Fibroblast of gingiva (primary cell): ENCODE results near the gene ALG8.
"Not testable (repeated sequence)": the region's sequence is repeated elsewhere in the genome, so short reads cannot be mapped to it uniquely, and the experiment has no call there.

ENCODE experiments used
- DNase-seq: peaks from one replicate; pipeline ENCODE4 v3.0.0-alpha.2; 2011; ENCODE audit warnings: low read depth

Gene ALG8

DNA sequence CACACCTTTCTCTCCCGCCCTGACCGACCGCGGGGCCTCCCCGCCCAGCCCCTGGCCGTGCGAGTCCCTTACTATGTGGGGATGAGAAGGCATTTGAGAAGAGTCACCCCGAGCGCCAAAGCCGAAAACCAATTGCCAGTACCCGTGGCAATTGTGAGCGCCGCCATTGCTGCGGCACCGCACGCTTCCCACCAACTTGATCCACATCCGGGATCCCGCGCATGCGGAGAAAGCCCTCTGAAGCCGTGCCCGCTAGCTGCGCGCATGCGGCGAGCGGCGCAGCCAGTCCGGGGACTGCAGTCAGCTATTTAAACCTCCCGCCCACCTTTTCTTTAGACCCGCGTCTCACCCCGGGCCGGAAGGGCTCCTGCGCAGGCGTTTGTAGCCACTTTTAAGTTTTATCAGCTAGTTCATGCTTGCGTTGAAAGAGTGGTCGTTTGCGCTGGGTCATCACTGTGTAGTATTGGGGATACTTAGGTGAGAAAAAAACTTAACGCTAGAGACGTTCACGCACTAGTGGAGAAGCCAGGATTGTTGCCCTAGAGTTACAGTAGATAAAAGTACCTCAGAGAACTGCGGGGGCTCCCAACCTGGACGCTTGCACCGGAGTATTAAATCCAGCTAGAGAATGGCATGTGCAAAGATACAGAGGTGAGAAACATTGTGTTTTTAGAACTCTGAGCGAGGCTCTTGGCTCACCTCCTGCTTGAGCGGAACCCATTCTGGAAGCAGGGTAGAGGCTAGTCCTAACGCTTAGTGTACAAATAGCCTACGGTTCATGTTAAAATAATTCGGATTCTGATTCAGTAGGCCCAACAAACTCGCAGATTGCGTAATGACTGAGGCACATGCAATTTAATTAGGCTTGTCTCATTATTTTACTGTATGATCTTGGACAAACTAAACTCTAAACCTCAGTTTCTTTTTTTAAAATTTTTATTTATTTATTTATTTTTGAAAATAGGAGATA lies at the start of gene ALG8:
Gene ALG8 (minus strand): TSS at position 205 of the 970 bp plus-strand sequence. CDS start 38 bp downstream, at position 167.
- DNase-seq = peak; percentile 92

DNA sequence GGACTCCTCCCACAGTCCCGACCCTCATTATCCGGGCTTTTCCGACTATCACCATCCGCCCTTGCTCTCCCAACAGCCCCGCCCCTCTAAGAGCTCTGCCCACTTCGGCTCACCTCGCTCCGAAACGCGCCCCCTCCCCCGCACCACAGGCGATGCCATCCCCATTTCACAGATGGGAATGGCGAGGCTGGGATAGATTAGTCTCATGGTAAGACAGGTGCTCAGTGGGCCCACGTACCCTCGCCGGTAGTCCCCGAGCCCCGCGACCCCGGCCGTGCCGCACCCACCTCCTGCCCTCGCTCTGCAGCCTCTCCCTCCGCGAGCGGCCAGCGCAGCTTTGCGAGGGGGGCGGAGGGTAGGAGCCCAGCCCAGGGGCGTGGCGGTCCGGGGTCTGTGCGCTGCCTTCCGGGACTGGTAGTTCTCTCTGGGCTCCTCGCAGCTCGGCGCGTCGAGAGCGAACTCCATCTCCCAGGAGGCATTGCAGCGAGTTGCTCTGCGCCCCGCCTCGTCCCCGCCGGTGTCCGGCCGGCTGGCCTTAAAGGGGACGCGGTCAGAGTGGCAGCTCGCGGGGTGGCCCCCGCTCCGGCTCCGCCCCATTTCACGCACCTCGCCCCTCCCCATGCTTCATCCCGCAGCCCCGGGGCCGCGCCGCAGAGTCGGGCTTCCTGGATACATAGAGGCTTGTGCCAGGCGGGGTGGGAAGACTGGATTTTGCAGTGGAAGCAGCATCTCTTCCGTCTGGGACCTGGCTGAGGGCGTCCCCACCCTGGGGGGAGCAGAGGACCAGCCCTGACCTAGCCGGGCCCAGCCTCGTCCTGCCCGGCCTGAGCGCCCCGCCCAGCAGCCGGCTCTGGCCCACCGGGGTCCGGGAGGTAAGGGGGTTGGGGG lies 49.1 kb upstream of the ALG8 start, which contains the start of the genes KCTD21 and USP35:
Gene KCTD21 (minus strand): TSS at position 341 of the 888 bp plus-strand sequence. CDS start 14,072 bp downstream, outside the sequence.
Gene USP35 (plus strand): TSS at position 634 of the 888 bp plus-strand sequence. CDS start 7,327 bp downstream, outside the sequence.
- DNase-seq = peak; percentile 97

DNA sequence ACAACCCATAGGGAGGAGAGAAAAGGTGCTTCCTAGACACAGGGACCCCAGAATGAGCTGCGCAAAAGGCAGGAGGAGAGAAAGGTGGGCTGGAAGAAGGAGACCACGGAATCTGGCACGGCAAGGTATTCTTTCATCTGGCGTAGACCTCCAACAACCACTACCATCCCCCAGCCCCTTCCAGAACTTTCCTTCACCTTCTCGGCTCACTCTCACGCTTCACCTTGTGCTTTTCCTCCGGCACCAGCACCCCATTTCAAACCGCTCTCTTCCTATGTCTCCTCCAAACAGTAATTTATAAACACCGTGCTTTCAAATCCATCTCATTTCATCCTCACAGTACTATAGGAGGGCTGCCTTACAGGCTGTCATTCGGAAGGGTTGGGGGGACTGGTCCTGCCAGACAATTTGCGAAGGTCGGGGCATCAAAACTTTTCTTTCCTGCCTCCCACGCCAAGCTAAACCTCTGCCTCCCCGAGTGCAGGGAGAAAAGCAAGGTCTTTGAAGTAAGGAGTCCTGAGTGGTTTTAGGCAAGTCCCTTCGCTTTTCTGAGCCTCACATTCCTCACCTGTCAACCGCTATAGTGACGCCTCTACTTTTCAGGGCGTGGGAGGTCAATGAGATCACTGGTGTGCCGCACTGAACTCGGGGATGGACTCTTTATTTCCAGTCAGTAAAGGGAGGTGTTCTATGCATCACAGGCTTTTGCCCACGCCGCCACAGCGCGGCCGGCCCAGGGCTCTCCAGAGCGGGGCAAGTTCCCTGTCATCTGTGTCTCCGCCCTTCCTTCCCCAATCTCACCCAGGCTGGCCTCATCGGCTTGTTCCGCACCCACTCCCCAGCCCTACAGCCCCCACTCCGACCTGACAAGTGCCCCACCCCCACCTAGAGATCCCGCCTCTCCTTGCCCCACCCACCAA lies 48.2 kb upstream of the ALG8 start:
- DNase-seq = no peak

DNA sequence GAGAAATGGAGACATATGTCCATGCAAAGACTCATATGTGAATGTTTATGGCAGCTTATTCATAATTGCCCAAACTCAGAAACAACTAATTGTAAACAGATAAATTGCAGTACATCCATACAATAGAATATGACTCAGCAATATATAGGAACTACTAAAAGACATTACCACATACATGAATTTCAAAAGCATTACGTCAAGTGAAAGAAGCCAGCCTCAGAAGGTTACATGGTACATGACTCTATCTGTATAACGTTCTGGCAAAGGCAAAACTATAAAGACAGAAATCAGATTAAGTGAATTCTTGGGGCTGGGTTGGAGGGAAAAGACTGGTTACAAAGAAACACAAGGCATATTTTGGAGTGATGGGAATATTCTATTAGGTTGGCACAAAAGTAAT lies 41.8 kb upstream of the ALG8 start:
- DNase-seq = peak; percentile 38

DNA sequence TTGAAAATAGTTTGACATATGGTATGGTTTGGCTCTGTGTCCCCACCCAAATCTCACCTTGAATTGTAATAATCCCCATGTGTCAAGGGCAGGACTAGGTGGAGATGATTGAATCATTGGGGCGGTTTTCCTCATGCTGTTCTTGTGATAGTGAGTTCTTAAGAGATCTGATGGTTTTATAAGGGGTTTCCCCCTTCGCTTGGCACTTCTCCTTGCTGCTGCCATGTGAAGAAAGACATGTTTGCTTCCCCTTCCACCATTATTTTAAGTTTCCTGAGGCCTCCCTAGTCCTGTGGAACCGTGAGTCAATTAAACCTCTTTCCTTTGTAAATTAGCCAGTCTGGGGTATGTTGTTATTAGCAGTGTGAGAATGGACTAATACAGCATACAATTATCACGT lies 41.3 kb upstream of the ALG8 start:
- DNase-seq = no peak

DNA sequence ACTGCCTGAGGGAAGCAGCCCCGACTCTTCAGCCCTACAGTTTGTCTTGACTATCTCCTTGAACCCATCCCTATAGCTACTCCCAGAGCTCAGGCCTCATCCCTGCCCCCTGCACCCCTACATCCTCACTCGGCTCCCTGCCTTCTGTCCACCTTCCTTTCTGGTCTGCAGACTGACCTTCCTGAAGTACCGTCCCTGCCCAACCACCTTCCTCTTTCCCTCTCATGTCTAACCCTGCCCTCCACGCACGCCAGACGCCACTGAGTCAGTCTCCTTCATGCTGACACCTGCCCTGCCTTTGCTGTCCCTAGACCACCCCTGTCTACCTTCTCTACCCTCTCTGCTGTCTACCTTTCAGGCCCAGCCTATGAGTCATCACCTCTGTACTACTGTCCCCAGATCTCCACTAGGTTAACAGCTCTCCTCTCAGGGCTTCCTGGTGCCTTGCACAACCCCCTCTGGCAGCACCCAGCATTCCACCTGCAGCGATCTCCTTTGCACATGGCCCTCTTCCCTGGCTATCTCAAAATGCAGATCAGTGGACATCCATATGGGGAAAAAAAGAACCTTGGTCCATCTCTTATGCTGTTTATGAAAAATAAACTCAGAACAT lies 40.1 kb upstream of the ALG8 start:
- no peak for DNase-seq

DNA sequence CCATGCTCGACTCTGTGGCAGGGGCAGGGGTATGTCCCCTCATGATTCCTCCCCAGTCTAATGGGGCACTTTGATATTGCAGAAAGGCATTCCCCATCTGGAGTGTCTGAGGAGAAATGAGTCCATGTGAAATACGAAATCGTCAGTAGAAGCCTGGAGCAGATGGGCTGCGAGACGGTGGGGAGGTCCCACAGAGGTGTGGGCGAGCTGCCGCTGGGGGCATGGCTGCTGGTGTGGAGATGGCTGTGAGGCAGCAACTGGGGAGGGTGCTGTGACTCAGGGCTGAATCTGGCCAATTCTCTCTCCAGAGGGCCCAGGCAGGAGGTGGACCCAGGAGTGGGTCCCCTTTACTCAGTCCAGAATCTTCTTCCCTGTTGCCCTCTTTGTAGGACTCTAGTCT lies 37.8 kb upstream of the ALG8 start:
- no peak for DNase-seq

DNA sequence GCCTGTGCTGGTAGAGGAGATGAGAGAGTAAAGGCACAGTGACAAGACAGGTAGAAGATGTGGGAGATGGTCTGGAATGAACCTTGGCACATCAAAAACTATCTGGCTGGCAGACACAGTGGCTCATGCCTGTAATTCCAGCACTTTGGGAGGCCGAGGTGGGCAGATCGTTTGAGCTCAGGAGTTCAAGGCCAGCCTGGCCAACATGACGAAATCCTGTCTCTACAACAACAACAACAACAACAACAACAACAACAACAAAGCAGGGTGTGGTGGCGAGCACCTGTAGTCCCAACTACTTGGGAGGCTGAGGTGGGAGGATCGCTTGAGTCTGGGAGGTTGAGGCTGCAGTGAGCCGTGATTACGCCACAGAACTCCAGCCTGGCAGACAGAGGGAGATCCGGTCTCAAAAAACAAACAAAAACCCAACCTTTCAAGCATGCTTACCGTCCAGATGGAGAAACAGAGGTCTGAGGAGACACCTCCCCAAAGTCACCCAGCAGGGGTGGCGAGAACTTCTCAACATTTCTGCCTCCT lies 37.2 kb upstream of the ALG8 start:
- DNase-seq = no peak

DNA sequence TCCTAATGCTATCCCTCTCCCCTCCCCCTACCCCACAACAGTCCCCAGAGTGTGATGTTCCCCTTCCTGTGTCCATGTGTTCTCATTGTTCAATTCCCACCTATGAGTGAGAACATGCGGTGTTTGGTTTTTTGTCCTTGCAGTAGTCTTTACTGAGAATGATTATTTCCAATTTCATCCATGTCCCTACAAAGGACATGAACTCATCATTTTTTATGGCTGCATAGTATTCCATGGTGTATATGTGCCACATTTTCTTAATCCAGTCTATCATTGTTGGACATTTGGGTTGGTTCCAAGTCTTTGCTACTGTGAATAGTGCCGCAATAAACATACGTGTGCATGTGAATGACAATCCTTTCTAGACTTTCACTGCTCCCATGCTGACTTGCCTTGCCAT lies 36.4 kb upstream of the ALG8 start:
- not testable (repeated sequence) for DNase-seq

DNA sequence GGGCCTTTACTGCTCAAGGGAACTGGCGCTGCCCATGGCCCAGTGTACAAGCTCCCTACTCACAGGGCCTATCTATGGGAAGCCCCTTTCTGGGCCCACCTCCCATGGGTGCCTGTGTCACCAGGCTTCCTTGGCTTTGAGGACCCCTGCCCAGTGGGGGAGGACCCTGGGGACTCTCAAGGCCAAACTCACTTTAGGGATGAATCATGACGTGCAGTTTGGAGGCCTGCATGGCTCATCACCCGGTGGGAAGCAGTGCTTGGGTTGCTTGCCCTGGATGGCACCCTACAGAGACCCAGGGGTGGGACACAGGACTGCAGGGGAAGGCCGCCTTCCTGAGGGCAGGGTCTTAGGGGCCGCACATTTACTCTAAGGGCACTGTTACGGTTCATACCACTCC lies 32.5 kb upstream of the ALG8 start:
- no peak for DNase-seq

DNA sequence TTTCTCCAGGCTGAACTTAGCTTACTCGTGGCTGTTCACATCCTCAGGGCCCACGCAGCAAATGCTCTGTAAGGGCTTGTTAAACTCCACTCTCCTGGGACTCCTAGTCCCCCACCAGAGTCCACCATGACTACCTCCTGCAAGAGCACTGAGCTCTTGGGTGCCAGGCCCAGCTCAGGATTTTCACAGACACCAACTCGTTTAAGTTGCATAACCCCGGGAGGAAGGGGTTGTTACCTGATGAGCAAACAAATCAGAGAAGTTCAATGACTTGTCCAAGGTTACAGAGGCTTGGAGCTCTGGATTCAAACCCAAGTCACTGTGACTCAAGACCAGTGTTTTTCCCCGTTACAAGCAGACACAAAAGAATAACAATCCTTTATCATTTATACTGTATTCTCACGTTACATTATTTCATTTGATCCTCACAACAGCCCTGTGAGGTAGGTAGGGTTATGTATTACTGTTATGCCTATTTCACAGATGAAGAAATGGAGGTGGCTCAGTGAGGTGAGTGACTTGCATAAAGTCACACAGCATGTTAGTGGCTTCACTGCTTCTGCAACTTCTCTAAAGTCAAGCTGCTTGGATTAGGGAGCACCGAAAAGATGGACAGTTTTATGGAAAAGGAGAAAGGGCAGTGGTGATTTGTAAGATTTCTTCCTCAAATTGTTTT lies 31.6 kb upstream of the ALG8 start:
- DNase-seq = no peak

DNA sequence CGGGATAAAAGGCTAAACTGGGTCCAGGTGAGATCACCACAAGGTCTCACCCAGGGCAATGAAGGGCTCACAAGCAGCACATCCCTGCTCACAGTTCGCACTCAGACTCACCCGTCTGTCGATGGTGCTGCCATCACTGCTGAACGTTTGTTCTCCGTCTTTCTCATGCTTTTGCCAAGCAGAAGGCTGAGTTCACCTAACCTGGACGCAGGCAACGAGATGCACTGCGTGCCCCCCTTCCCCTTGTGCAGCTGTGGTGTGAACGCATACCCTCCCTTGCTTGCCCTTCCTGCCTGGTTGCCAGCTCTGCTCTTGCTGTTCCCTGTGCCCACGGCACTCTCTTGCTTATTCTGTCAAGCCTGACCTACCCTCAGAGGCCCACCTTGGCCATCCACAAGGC lies 31.0 kb upstream of the ALG8 start:
- DNase-seq = no peak

DNA sequence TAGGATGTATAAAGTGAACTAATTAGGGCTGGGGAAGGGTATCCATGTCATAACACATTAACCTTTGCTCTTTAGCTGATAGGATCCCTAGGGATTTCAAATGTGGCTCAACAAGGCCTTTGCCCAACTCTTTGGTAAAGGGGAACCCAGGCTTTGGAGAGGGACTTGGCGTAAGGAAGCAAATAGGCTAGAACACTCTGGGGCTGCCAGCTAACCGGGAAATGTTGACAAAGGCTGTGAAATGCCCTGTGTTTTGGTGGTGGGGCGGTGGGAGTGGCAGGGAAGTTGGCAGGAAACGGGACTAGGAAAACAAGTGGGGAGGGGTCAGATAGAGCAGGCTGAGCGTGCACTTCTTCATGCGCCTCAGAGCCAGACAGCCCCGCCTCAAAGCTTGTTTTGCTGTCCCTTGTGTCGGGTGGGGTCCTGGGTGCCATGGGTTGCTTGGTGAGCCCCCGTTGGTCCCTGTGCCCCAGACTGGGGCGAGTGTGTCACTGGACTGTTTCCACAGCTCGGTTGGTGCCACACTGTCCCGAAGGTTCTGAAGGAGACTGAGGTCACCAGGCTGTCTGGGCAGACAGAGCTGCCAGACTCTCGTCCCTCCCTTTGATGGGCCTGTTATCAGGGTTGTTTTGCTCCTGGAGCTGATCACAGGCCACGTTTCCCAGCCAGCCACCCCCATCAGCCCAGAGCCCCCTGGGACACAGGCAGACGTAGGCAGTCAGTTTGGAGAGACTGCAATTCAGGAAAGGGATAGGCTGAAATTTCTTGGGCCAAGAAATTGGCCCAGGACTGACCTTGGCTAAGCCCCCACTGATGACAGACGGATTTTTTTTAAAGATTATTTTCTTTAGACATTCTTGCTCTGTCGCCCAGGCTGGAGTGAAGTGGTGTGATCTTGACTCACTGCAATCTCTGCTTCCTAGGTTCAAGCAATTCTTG lies 29.4 kb upstream of the ALG8 start:
- DNase-seq = peak; percentile 96

DNA sequence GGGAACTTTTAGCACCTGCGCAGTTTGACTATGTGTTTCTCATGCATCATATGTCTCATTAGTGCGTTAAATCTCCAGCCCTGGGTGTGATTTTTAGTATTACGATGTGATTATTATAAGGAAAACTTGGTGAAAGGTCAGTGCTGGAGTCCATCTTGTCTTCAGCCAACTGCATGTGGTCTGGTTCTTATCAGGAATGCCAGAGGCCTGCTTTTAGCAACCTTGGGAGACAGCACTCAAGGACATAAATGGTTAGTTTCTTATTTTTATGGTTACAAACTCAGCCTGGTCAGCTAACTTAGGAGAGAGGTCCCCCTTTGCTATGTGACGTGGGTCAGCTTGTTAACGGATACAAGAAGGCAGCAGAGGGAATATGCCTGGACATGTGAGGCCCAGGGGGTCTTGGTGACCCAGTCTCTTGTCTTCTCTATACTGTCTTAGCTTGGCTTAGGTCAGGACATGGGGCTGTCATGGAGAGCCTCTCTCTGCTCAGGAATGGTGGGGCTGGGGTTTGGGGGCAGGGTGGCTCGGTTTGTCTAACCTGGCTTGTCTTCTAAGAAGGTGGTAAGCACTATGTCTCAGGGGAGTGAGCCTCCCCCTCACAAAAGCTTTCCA lies 27.5 kb upstream of the ALG8 start:
- no peak for DNase-seq

DNA sequence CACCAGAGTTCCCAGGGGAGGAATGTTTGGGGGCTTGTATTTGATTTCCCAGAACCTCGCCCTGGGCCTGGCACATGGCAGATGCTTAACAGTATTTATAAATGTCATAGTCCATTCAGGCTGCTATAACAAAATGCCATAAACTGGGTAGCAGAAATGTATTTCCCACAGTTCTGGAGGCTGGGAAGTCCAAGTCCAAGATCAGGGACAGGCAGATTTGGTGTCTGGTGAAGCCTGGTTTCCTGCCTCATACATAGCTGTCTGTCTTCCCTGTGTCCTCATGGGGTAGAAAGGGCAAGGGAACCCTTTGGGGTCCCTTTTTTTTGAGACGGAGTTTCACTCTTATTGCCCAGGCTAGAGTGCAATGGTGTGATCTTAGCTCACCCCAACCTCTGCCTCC lies 25.0 kb upstream of the ALG8 start:
- DNase-seq = no peak

DNA sequence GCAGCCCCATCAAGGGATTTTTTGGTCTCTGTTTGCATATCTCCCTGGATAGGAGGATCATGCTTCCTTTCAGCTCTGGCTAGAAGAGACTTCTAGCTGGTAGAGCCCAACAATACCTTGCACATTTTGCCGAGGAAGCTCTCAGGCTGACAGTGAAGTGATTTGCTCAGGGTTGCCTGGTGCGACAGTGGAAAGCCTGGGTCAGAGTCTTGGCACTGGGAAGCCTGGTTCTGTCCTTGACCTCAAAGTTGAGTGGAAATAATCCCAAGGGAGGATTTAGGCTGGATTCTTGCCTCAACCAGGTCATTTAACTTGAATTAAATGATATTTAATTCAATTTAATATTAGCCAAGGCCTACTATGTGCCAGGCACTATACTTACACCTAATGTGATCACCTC lies 24.4 kb upstream of the ALG8 start:
- DNase-seq = no peak

DNA sequence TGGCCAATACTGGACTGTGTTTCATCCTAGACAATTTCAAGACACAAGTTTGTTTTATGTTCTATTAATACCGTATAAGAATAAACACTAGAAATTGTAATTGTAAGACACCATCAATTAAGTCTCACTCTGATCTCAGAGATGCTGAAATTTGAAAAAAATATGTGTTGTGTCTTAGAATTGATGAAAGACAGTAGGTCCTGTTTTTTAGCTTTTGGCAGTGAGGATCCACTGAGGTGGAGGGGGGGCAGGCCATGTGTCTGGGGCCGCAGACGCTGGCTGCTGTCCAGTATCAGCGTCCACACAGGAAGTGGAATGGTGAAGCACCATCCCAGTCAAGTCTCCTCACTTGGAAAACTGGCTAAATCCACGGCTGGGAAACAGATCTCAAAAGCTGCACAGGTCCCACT lies 22.5 kb upstream of the ALG8 start:
- no peak for DNase-seq

DNA sequence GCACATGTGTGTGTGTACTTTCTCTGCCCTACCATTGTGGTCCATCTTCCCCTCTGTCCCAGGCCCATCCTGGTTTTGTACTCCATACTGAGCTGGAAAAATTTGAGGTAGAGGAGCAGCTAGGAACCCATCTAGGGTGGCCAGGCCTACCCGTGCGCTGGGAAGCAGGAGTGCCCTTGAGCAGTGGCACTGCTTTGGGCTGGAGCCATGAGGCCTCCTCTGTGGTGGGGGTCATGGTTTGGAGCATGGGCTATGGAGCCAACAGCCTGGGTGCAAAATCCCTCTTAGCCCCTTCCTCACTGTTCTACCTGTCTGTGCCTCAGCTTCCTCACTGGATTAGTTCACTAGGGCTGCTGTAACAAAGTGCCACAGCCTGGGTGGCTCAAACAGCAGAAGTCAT lies 21.9 kb upstream of the ALG8 start:
- DNase-seq = no peak

DNA sequence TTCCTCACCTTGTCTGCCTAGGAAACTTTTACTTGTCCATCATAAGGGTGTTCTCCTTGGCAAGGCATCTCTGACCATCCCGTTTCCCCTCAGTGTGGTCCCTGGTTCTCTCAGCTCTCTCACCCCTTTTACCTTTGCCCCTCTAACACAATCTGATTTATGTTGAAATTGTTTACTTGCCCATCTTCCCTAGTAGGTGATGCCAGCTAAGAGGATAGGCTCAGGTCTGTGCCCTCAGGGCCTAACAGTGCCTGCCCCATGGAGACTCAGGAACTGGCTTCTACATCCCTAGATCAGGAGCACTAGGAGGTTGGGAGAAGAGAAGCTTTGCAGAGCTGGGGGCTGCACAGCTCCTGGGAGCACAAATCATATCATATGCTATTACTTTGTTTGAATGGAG lies 21.1 kb upstream of the ALG8 start:
- DNase-seq = no peak
